Parathyroid adenoma (tissue), 2 donors: Measurements from ENCODE around the gene NFYB.

Source experiments
- H2AFZ ChIP-seq: fragments of 300-600 bp; sonication (generic); one replicate; pipeline ENCODE4 v1.7.0; 2017; ENCODE audit warnings: antibody characterized with exemption, mild to moderate bottlenecking
- H3K27ac ChIP-seq: fragments of 300-600 bp; sonication (generic); one replicate; pipeline ENCODE4 v1.7.0; 2017
- H3K27me3 ChIP-seq: fragments of 300-600 bp; sonication (generic); one replicate; pipeline ENCODE4 v1.7.0; 2017; ENCODE audit warnings: low read length; ENCODE audit not compliant: control insufficient read depth, insufficient read depth
- H3K36me3 ChIP-seq: fragments of 300-600 bp; sonication (generic); one replicate; pipeline ENCODE4 v1.7.0; 2017; ENCODE audit warnings: low read length; ENCODE audit not compliant: control insufficient read depth, insufficient read depth
- H3K4me1 ChIP-seq: fragments of 300-600 bp; sonication (generic); one replicate; pipeline ENCODE4 v1.7.0; 2017; ENCODE audit warnings: control low read depth
- H3K4me2 ChIP-seq: fragments of 300-600 bp; sonication (generic); one replicate; pipeline ENCODE4 v1.7.0; 2017; ENCODE audit warnings: low read length
- H3K4me3 ChIP-seq: fragments of 300-600 bp; sonication (generic); one replicate; pipeline ENCODE4 v1.7.0; 2017; ENCODE audit warnings: low read depth, low read length
- H3K79me2 ChIP-seq: fragments of 300-600 bp; sonication (generic); one replicate; pipeline ENCODE4 v1.7.0; 2017; ENCODE audit warnings: control low read depth
- H3K9ac ChIP-seq: fragments of 300-600 bp; sonication (generic); one replicate; pipeline ENCODE4 v1.7.0; 2017; ENCODE audit warnings: mild to moderate bottlenecking
- H3K9me3 ChIP-seq: fragments of 300-600 bp; sonication (generic); one replicate; pipeline ENCODE4 v1.7.0; 2017; ENCODE audit warnings: low read length; ENCODE audit not compliant: control insufficient read depth
- TF ChIP-seq, protein P1 (sequence below): fragments of 300-600 bp; sonication (generic); IDR thresholded peaks from one replicate; pipeline ENCODE4 v1.7.0; 2017; ENCODE audit warnings: antibody characterized with exemption, mild to moderate bottlenecking
- donor health status: primary hyperparathyroidism.

Gene NFYB

DNA sequence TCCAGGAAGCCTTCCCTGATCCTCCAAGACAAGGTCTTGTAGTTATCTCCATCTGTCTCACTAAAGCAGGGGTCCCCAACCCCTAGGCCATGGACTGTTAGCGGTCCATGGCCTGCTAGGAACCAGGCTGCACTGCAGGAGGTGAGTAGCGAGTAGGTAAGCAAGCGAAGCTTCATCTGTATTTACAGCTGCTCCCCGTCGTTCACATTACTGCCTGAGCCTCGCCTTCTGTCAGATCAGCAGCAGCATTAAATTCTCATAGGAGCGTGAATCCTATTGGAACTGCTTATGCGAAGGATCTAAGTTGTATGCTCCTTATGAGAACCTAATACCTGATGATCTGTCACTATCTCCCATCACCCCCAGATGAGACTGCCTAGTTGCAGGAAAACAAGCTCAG is 12.4 kb upstream of the NFYB start:
- H3K79me2 ChIP-seq, result no peaks in the 10 kb centered on the region
- TF ChIP-seq, protein P1, sequence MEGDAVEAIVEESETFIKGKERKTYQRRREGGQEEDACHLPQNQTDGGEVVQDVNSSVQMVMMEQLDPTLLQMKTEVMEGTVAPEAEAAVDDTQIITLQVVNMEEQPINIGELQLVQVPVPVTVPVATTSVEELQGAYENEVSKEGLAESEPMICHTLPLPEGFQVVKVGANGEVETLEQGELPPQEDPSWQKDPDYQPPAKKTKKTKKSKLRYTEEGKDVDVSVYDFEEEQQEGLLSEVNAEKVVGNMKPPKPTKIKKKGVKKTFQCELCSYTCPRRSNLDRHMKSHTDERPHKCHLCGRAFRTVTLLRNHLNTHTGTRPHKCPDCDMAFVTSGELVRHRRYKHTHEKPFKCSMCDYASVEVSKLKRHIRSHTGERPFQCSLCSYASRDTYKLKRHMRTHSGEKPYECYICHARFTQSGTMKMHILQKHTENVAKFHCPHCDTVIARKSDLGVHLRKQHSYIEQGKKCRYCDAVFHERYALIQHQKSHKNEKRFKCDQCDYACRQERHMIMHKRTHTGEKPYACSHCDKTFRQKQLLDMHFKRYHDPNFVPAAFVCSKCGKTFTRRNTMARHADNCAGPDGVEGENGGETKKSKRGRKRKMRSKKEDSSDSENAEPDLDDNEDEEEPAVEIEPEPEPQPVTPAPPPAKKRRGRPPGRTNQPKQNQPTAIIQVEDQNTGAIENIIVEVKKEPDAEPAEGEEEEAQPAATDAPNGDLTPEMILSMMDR, result no peak
- H3K4me2 ChIP-seq, result no peak overlapping the region
- no peak overlapping the region for H3K9ac ChIP-seq
- H3K9me3 ChIP-seq, result no peaks in the 10 kb centered on the region
- no peak overlapping the region for H2AFZ ChIP-seq
- H3K4me1 ChIP-seq, result peaks cover 4% of the 10 kb centered on the region
- H3K27me3 ChIP-seq, result no peaks in the 10 kb centered on the region
- H3K36me3 ChIP-seq, result no peaks in the 10 kb centered on the region
- no peak overlapping the region for H3K27ac ChIP-seq
- H3K4me3 ChIP-seq, result no peak overlapping the region

DNA sequence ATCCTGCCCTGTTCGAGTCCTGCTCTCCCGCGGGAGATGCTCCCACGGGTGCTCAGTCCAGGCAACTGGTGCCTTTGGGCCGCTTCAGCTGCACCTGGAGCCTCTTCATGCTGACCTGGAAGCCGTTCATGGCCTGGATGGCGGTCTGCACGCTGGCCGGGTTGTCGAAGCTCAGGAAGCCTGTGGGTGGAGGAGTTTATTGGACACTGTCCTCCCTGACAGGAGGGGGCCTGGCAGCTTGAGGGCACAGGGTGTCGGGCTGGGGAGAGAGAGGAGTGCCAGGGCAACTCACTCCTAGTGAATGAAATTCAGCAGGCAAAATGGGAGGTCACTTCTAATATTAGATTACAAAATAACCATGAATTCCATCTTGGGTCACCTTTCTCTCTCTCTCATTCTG is 9.3 kb upstream of the NFYB start:
- TF ChIP-seq, protein P1, result no peak
- no peaks in the 10 kb centered on the region for H3K9me3 ChIP-seq
- no peaks in the 10 kb centered on the region for H3K27me3 ChIP-seq

DNA sequence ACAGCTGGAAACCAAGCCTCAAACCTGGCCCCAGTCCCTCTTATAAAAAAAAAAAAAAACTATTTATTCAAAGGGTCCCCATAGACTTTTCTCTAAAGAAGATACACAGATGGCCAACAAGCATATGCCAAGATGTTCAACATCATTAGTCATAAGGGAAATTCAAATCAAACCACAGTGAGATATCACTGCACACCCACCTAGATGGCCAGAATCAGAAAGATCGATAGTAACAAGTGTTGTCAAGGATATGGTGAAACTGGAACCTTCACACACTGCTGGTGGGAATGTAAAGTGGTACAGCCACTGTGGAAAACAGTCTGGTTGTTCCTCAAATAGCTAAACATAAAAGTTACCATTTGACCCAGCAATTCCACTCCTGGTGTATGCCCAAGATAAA is 5.9 kb upstream of the NFYB start:
- peaks cover 1% of the 10 kb centered on the region for H3K4me1 ChIP-seq

More for the DNA sequence above, 9.3 kb upstream of the NFYB start:
- Histone ChIP-seq H2AFZ (no peak overlapping the region), H3K27ac (no peak overlapping the region), H3K36me3 (no peaks in the 10 kb centered on the region), H3K4me1 (no peaks in the 10 kb centered on the region), H3K4me3 (no peak overlapping the region), H3K4me2 (no peak overlapping the region), H3K79me2 (no peaks in the 10 kb centered on the region), H3K9ac (no peak overlapping the region)

DNA sequence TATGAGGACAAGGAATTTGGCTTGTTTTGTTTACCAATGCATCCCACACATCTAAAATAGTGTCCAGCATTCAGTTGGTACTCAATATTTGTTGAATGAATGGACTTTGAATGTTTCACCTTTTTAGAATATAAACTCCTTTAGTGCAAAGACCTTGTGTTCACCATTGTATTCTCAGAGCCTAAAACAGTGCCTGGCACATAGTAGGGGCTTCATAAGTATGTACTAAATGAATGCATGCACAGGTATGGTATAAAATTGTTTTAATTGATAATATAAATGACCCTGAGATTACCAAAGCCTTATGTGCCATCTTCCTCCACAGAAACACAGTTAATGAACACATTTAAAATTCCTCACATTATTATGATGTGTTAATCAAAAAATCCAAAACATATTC is 5.0 kb upstream of the NFYB start:
- Histone ChIP-seq H2AFZ (no peak overlapping the region), H3K9ac (no peak overlapping the region), H3K4me3 (no peak overlapping the region), H3K27ac (no peak overlapping the region), H3K36me3 (no peaks in the 10 kb centered on the region), H3K79me2 (no peaks in the 10 kb centered on the region), H3K4me1 (peaks cover 6% of the 10 kb centered on the region), H3K4me2 (no peak overlapping the region), H3K9me3 (no peaks in the 10 kb centered on the region), H3K27me3 (no peaks in the 10 kb centered on the region)
- TF ChIP-seq, protein P1, result no peak

More for the DNA sequence above, 5.9 kb upstream of the NFYB start:
- Histone ChIP-seq H3K27me3 (no peaks in the 10 kb centered on the region), H3K4me3 (no peak overlapping the region), H3K9me3 (no peaks in the 10 kb centered on the region), H3K9ac (no peak overlapping the region), H2AFZ (no peak overlapping the region), H3K27ac (no peak overlapping the region), H3K79me2 (no peaks in the 10 kb centered on the region), H3K4me2 (no peak overlapping the region), H3K36me3 (no peaks in the 10 kb centered on the region)
- TF ChIP-seq, protein P1, result no peak

DNA sequence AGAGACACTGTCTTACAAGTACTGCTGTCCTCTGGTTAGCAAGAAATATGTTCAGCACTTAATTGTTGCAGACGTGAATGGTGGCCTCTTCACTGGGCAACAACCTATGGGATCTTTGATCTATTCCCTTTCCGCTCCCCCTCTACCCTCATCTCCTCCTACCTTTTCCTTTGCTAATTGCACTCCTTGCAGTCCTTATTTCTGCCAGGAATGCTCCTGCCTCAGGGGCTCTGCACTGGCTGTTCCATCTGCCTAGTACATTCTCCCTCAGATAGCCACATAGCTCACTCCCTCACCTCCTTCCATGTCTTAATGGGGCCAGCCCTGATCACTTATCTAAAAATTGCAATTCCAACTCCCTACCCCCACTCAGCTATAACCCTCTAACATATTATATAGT is 4.5 kb upstream of the NFYB start:
- H3K36me3 ChIP-seq, result no peaks in the 10 kb centered on the region
- TF ChIP-seq, protein P1, result no peak

More for the DNA sequence above, 4.5 kb upstream of the NFYB start:
- Histone ChIP-seq H3K79me2 (no peaks in the 10 kb centered on the region), H3K9ac (no peak overlapping the region), H3K27ac (no peak overlapping the region), H2AFZ (no peak overlapping the region), H3K4me2 (no peak overlapping the region), H3K4me3 (no peak overlapping the region), H3K9me3 (no peaks in the 10 kb centered on the region), H3K27me3 (no peaks in the 10 kb centered on the region), H3K4me1 (peaks cover 6% of the 10 kb centered on the region)
